ENCODE results near the gene RALBP1. TPM values are rescaled to one million over a fixed set of nuclear protein-coding genes. Genes with fewer than 3 reads are reported as not detected.

RALBP1 gene
- total and polyA plus RNA-seq, 9 of the 15 experiments (the other 6 are each of a cell fraction or from before 2014, with no cell fraction given), result 10.9 to 70.0 (median 61.3) TPM

DNA sequence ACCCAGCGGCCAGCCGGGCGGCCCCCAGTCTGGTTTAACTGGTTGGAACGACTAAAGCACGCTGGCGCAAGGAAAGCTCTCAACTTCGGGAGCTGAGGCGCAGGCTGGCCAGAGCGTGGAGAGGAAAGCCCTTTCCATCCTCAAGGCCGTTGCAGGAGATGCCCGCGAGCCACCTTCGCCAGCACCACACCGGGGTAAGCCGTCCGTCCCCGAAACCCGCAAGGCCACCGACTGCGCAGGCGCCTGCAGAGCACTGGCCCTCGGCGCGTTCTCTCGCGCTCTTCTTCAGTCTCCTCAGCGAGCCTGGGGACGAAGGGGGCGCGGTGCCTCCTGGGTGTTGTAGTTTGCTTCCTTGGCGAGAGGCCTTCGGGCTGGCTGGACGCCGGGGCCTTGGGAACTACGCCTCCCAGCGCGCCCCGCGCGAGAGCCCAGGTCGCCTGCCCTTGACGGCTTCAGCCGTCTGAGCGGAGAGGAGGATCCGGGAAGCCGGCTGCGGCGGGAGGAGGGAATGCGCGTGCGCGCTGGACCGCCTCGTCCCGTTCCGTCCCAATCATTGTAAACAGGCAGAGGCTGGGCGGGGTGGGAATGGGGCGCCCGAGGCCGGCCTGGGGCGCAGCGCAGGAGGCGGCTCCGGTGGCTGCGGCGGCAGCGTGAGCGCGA lies at the start of gene RALBP1 (continued):
- TF ChIP-seq MYC (IDR thresholded peaks at IDR 0.05; ENCODE audit: low read depth, low read length) (peak; percentile 75), MYC (CRISPR knock-in tag; IDR thresholded peaks at IDR 0.05; ENCODE audit: borderline replicate concordance, low read depth) (peak; percentile 41; the same call in 1 of the 2 replicates), LEF1 (IDR thresholded peaks at IDR 0.05) (no peak), E2F6 (IDR thresholded peaks at IDR 0.05; ENCODE audit: borderline replicate concordance in 1 of 2, extremely low read depth in 1 of 2, insufficient read depth in 1 of 2, insufficient read length in 1 of 2, low read depth in 1 of 2, low read length in 1 of 2, poor library complexity in 1 of 2, severe bottlenecking in 1 of 2) (peak in 1 of 2 experiments; percentile 35), CXXC5 (CRISPR knock-in tag; IDR thresholded peaks at IDR 0.05) (peak; percentile 99), E2F4 (CRISPR knock-in tag; IDR thresholded peaks at IDR 0.05; ENCODE audit: low read depth) (no peak), LCOR (CRISPR knock-in tag; IDR thresholded peaks at IDR 0.05) (0 out of 2 replicates have a peak, but pooled peaks have one; percentile 76), CBX1 (IDR thresholded peaks at IDR 0.05; ENCODE audit: low read depth) (0 out of 2 replicates have a peak, but pooled peaks have one; percentile 53), HMBOX1 (IDR thresholded peaks at IDR 0.05) (peak; percentile 94; the same call in 1 of the 2 replicates), CBX8 (IDR thresholded peaks at IDR 0.05; ENCODE audit: borderline replicate concordance, extremely low read depth, low read depth, low read length, poor library complexity, severe bottlenecking) (no peak), IFI16 (CRISPR knock-in tag; IDR thresholded peaks at IDR 0.05) (no peak), HMGN3 (IDR thresholded peaks at IDR 0.05; ENCODE audit: borderline replicate concordance, extremely low read depth, insufficient read length, low read depth, low read length) (peak; percentile 81), HNRNPL (IDR thresholded peaks at IDR 0.05; ENCODE audit: low read depth, low read length) (no peak), FOXA3 (CRISPR knock-in tag; conservative IDR thresholded peaks at IDR 0.05 in 1 of 2, IDR thresholded peaks at IDR 0.05 in 1 of 2) (peak; percentile 74 to 90), NCOA6 (IDR thresholded peaks at IDR 0.05) (peak; percentile 37; the same call in 1 of the 2 replicates), HIVEP1 (CRISPR knock-in tag; IDR thresholded peaks at IDR 0.05) (peak; percentile 66; the same call in 1 of the 2 replicates), SNAPC5 (CRISPR knock-in tag; IDR thresholded peaks at IDR 0.05) (no peak), HDAC8 (tag; IDR thresholded peaks at IDR 0.05) (0 out of 2 replicates have a peak, but pooled peaks have one; percentile 27), SIX5 (IDR thresholded peaks at IDR 0.05; ENCODE audit: borderline replicate concordance in 1 of 2, insufficient read depth in 1 of 2, low read depth in 1 of 2, low read length in 2 of 2) (peak; percentile 97 to 98), MAZ (CRISPR knock-in tag; conservative IDR thresholded peaks at IDR 0.05 in 1 of 2, IDR thresholded peaks at IDR 0.05 in 1 of 2) (peak; percentile 83 to 87)
- TF ChIP-seq, protein P1, sequence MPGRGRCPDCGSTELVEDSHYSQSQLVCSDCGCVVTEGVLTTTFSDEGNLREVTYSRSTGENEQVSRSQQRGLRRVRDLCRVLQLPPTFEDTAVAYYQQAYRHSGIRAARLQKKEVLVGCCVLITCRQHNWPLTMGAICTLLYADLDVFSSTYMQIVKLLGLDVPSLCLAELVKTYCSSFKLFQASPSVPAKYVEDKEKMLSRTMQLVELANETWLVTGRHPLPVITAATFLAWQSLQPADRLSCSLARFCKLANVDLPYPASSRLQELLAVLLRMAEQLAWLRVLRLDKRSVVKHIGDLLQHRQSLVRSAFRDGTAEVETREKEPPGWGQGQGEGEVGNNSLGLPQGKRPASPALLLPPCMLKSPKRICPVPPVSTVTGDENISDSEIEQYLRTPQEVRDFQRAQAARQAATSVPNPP (IDR thresholded peaks at IDR 0.05; ENCODE audit: borderline replicate concordance, insufficient read depth, insufficient read length), result no peak

Measured in K562 (cell line).